Trophoblast cell (in vitro differentiated cells and primary cell): ENCODE results near the gene INPP5D.
"Not testable (repeated sequence)": the region's sequence is repeated elsewhere in the genome, so short reads cannot be mapped to it uniquely, and the experiment has no call there.

Source experiments
- DNase-seq, 2 donors: peaks; one replicate each; pipeline ENCODE4 v3.0.0-alpha.2; 2016
- H2AFZ ChIP-seq: 2 replicates; pipeline ENCODE4 v1.6.1; 2013; ENCODE audit warnings: low read length, moderate library complexity, mild to moderate bottlenecking; ENCODE audit not compliant: insufficient read depth, poor library complexity
- H2AK5ac ChIP-seq: 2 replicates; pipeline ENCODE4 v1.6.1; 2013; ENCODE audit warnings: mild to moderate bottlenecking, low read length
- H2BK120ac ChIP-seq: 2 replicates; pipeline ENCODE4 v1.6.1; 2013; ENCODE audit warnings: low read length, mild to moderate bottlenecking, moderate library complexity; ENCODE audit not compliant: insufficient read depth, poor library complexity
- H2BK12ac ChIP-seq: 2 replicates; pipeline ENCODE4 v1.6.1; 2013; ENCODE audit warnings: mild to moderate bottlenecking, low read length, moderate library complexity
- H2BK5ac ChIP-seq: 2 replicates; pipeline ENCODE4 v1.6.1; 2013; ENCODE audit warnings: low read length, low read depth, moderate library complexity, mild to moderate bottlenecking; ENCODE audit not compliant: poor library complexity
- H3K14ac ChIP-seq: 2 replicates; pipeline ENCODE4 v1.6.1; 2013; ENCODE audit warnings: mild to moderate bottlenecking, low read length
- H3K18ac ChIP-seq: 2 replicates; pipeline ENCODE4 v1.6.1; 2013; ENCODE audit warnings: mild to moderate bottlenecking, low read length
- H3K23ac ChIP-seq: 2 replicates; pipeline ENCODE4 v1.6.1; 2013; ENCODE audit warnings: low read length
- H3K27ac ChIP-seq: 2 replicates; pipeline ENCODE4 v1.5.1; 2013; ENCODE audit warnings: low read depth, mild to moderate bottlenecking, inconsistent platforms, low read length, moderate library complexity
- H3K27me3 ChIP-seq: 2 replicates; pipeline ENCODE4 v1.6.1; 2013; ENCODE audit warnings: inconsistent platforms, mild to moderate bottlenecking, low read length, moderate library complexity; ENCODE audit not compliant: insufficient read depth
- H3K36me3 ChIP-seq, 2 experiments: 1 replicate in 1 of 2; 2 replicates in 1 of 2; pipeline ENCODE4 v1.6.1; 2013; ENCODE audit warnings: low read length in 2 of 2, mild to moderate bottlenecking in 2 of 2, moderate library complexity in 1 of 2; ENCODE audit not compliant: insufficient read depth in 2 of 2, control insufficient read depth in 1 of 2
- H3K4ac ChIP-seq: 2 replicates; pipeline ENCODE4 v1.6.1; 2013; ENCODE audit warnings: low read depth, mild to moderate bottlenecking, low read length, moderate library complexity
- H3K4me1 ChIP-seq, 2 experiments: 1 replicate in 1 of 2; 2 replicates in 1 of 2; pipeline ENCODE4 v1.6.1; 2013; ENCODE audit warnings: low read length in 2 of 2, mild to moderate bottlenecking in 2 of 2, moderate library complexity in 1 of 2; ENCODE audit not compliant: insufficient read depth in 2 of 2, control insufficient read depth in 1 of 2
- H3K4me2 ChIP-seq: 2 replicates; pipeline ENCODE4 v1.6.1; 2013; ENCODE audit warnings: inconsistent platforms, mild to moderate bottlenecking, low read length, moderate library complexity
- H3K4me3 ChIP-seq: 2 replicates; pipeline ENCODE4 v1.5.1; 2013; ENCODE audit warnings: mild to moderate bottlenecking, low read depth, low read length, inconsistent platforms
- H3K79me1 ChIP-seq: one replicate; pipeline ENCODE4 v1.6.1; 2013; ENCODE audit warnings: low read length
- H3K79me2 ChIP-seq: 2 replicates; pipeline ENCODE4 v1.6.1; 2013; ENCODE audit warnings: low read length, mild to moderate bottlenecking; ENCODE audit not compliant: control insufficient read depth, insufficient read depth, poor library complexity
- H3K9ac ChIP-seq: 2 replicates; pipeline ENCODE4 v1.6.1; 2013; ENCODE audit warnings: mild to moderate bottlenecking, low read length
- H3K9me3 ChIP-seq: 2 replicates; pipeline ENCODE4 v1.6.1; 2013; ENCODE audit warnings: low read depth, mild to moderate bottlenecking, control low read depth, inconsistent platforms, low read length; ENCODE audit not compliant: insufficient read depth
- H4K12ac ChIP-seq: 2 replicates; pipeline ENCODE4 v1.6.1; 2013; ENCODE audit warnings: low read depth, mild to moderate bottlenecking, low read length, moderate library complexity
- H4K8ac ChIP-seq: 2 replicates; pipeline ENCODE4 v1.6.1; 2013; ENCODE audit warnings: low read depth, mild to moderate bottlenecking, low read length, moderate library complexity
- H4K91ac ChIP-seq: one replicate; pipeline ENCODE4 v1.6.1; 2013; ENCODE audit warnings: low read depth, mild to moderate bottlenecking, low read length, moderate library complexity
- WGBS: extraction: QIAGEN DNeasy Blood & Tissue Kit; methylation state at CpG from one replicate; pipeline ENCODE4 v1.1.7; 2013; ENCODE audit warnings: missing lambda C conversion rate; ENCODE audit not compliant: insufficient read length, insufficient coverage; ENCODE audit errors: extremely low coverage; 5-methylcytosine and 5-hydroxymethylcytosine counted together

The INPP5D gene

GRCh38 chr2:233052517-233052916 is 7.6 kb upstream of the INPP5D start:
- H3K18ac ChIP-seq, H3K9me3 ChIP-seq, H2BK120ac ChIP-seq, H3K4ac ChIP-seq, H3K79me1 ChIP-seq, H3K27ac ChIP-seq, H4K8ac ChIP-seq, H3K23ac ChIP-seq, H4K91ac ChIP-seq, H3K4me3 ChIP-seq, H3K79me2 ChIP-seq, H3K14ac ChIP-seq, DNase-seq, H3K36me3 ChIP-seq, H3K4me2 ChIP-seq, H3K4me1 ChIP-seq, H2BK5ac ChIP-seq, H4K12ac ChIP-seq, H2BK12ac ChIP-seq, H2AFZ ChIP-seq, H3K9ac ChIP-seq, H3K27me3 ChIP-seq, H2AK5ac ChIP-seq: not testable (repeated sequence)
- WGBS: no CpG with 5 or more reads among the region's 4 CpGs

GRCh38 chr2:233053928-233054784 is 6.0 kb upstream of the INPP5D start:
- H3K36me3 ChIP-seq: no peaks in the 10 kb centered on the region
- H3K79me1 ChIP-seq: no peaks in the 10 kb centered on the region
- no peak overlapping the region for H3K4me2 ChIP-seq
- no peak overlapping the region for H2AK5ac ChIP-seq
- H3K23ac ChIP-seq: no peak overlapping the region
- H4K12ac ChIP-seq: no peak overlapping the region
- H3K4me1 ChIP-seq: peaks cover 0 to 6% of the 10 kb centered on the region in 2 experiments
- H3K9me3 ChIP-seq: no peaks in the 10 kb centered on the region
- no peak overlapping the region for H3K4ac ChIP-seq
- H3K27me3 ChIP-seq: no peaks in the 10 kb centered on the region
- no peaks in the 10 kb centered on the region for H3K79me2 ChIP-seq
- no peak overlapping the region for H4K91ac ChIP-seq
- H2AFZ ChIP-seq: no peak overlapping the region
- no peak overlapping the region for H3K4me3 ChIP-seq
- peak; percentile 46 to 70 for DNase-seq
- no peak overlapping the region for H3K27ac ChIP-seq
- no peak overlapping the region for H3K9ac ChIP-seq
- H3K14ac ChIP-seq: no peak overlapping the region
- H2BK5ac ChIP-seq: no peak overlapping the region
- H2BK120ac ChIP-seq: no peak overlapping the region
- no CpG with 5 or more reads among the region's 22 CpGs for WGBS
- no peak overlapping the region for H3K18ac ChIP-seq
- H2BK12ac ChIP-seq: no peak overlapping the region
- no peak overlapping the region for H4K8ac ChIP-seq

- H3K79me1 ChIP-seq: no peaks in the 10 kb centered on the region
- no peak overlapping the region for H3K4me3 ChIP-seq
- no peak overlapping the region for H2BK120ac ChIP-seq
- H3K4me2 ChIP-seq: no peak overlapping the region
- no peaks in the 10 kb centered on the region for H3K27me3 ChIP-seq
- no peak overlapping the region for H3K27ac ChIP-seq
- H3K23ac ChIP-seq: no peak overlapping the region
- H2BK5ac ChIP-seq: no peak overlapping the region
- no peak overlapping the region for H4K91ac ChIP-seq
- H2AK5ac ChIP-seq: no peak overlapping the region
- H3K9ac ChIP-seq: no peak overlapping the region
- H3K4me1 ChIP-seq: peaks cover 0 to 3% of the 10 kb centered on the region in 2 experiments
- H3K4ac ChIP-seq: no peak overlapping the region
- H3K79me2 ChIP-seq: no peaks in the 10 kb centered on the region
- no peak overlapping the region for H3K14ac ChIP-seq
- DNase-seq: peak in 1 of 2 donors; percentile 47
- H2BK12ac ChIP-seq: no peak overlapping the region
- no peaks in the 10 kb centered on the region for H3K36me3 ChIP-seq
- H4K12ac ChIP-seq: no peak overlapping the region
- H4K8ac ChIP-seq: no peak overlapping the region
- WGBS: no CpG with 5 or more reads among the region's 2 CpGs
- no peak overlapping the region for H3K18ac ChIP-seq
- H2AFZ ChIP-seq: no peak overlapping the region
- H3K9me3 ChIP-seq: peaks cover 1% of the 10 kb centered on the region
Measured at GRCh38 chr2:233055362-233055761, 4.8 kb upstream of the INPP5D start.

GRCh38 chr2:233056961-233057605 is 3.1 kb upstream of the INPP5D start:
- peaks cover 8% of the 10 kb centered on the region in 2 experiments for H3K4me1 ChIP-seq
- no peak overlapping the region for H3K27ac ChIP-seq
- no peak overlapping the region for H3K14ac ChIP-seq
- H2BK120ac ChIP-seq: no peak overlapping the region
- no CpG with 5 or more reads among the region's 6 CpGs for whole genome bisulfite sequencing
- H3K23ac ChIP-seq: no peak overlapping the region
- DNase-seq: no peak
- H3K9ac ChIP-seq: no peak overlapping the region
- H4K91ac ChIP-seq: no peak overlapping the region
- H4K12ac ChIP-seq: no peak overlapping the region
- H2BK5ac ChIP-seq: no peak overlapping the region
- no peak overlapping the region for H3K18ac ChIP-seq
- H2AK5ac ChIP-seq: no peak overlapping the region
- no peak overlapping the region for H3K4ac ChIP-seq
- no peak overlapping the region for H4K8ac ChIP-seq
- H3K9me3 ChIP-seq: peaks cover 2% of the 10 kb centered on the region
- H3K4me2 ChIP-seq: no peak overlapping the region
- no peaks in the 10 kb centered on the region for H3K36me3 ChIP-seq
- no peaks in the 10 kb centered on the region for H3K79me2 ChIP-seq
- no peak overlapping the region for H2BK12ac ChIP-seq
- no peaks in the 10 kb centered on the region for H3K27me3 ChIP-seq
- H2AFZ ChIP-seq: no peak overlapping the region
- no peak overlapping the region for H3K4me3 ChIP-seq
- H3K79me1 ChIP-seq: no peaks in the 10 kb centered on the region
